IMR-90 (cell line): Measurements from ENCODE around the gene SPP1. TPM values are rescaled to one million over a fixed set of nuclear protein-coding genes. Genes with fewer than 3 reads are reported as not detected.
A peak's percentile ranks its signal among the peaks of the same experiment; 100 is the strongest.

Experiments
- ATAC-seq: fragments of 200-7000 bp; cut with Tn5 transposase; 2 replicates; pipeline ENCODE4 v1.9.1; 2020; ENCODE audit warnings: low read depth, mild to moderate bottlenecking, moderate library complexity
- BruUV-seq: library from RNA; stranded (reverse); fragments of 400-500 nt; replicated peaks from 2 replicates; lab custom pipeline; 2021; lab: Mats Ljungman, UMichigan
- CTCF ChIA-PET: fragments of 300-600 bp; formaldehyde crosslinking; extraction: SDS; loops from one replicate; lab custom pipeline; 2021; ENCODE audit warnings: antibody characterized with exemption; lab: Yijun Ruan, JAX
- POLR2A ChIA-PET: fragments of 300-600 bp; sonication (Branson Sonifier 250); formaldehyde crosslinking; loops from one replicate; lab custom pipeline; 2022; ENCODE audit warnings: antibody characterized with exemption; ENCODE audit not compliant: unreplicated experiment; lab: Charles Lee
- DNase-seq: peaks from one replicate; pipeline ENCODE4 v3.0.0; 2013
- H2AFZ ChIP-seq: replicated peaks from 2 replicates; pipeline ENCODE3; 2013; ENCODE audit warnings: low read length, mild to moderate bottlenecking; ENCODE audit not compliant: poor library complexity
- H2AK5ac ChIP-seq: 2 replicates; pipeline ENCODE4 v1.6.1; 2013; ENCODE audit warnings: low read depth, low read length, inconsistent platforms
- H2AK9ac ChIP-seq: replicated peaks from 2 replicates; pipeline ENCODE3; 2013; ENCODE audit warnings: mild to moderate bottlenecking, low read depth, low read length, moderate library complexity; ENCODE audit not compliant: poor library complexity
- H2BK120ac ChIP-seq: 2 replicates; pipeline ENCODE4 v1.6.1; 2013; ENCODE audit warnings: low read depth, low read length, inconsistent platforms
- H2BK15ac ChIP-seq: 3 replicates; pipeline ENCODE4 v1.6.1; 2013; ENCODE audit warnings: low read depth, low read length, inconsistent platforms
- H2BK20ac ChIP-seq: 2 replicates; pipeline ENCODE4 v1.6.1; 2013; ENCODE audit warnings: low read depth, mild to moderate bottlenecking, inconsistent platforms, low read length, moderate library complexity
- H2BK5ac ChIP-seq: 2 replicates; pipeline ENCODE4 v1.6.1; 2013; ENCODE audit warnings: mild to moderate bottlenecking, low read depth, low read length, inconsistent platforms; ENCODE audit not compliant: poor library complexity, severe bottlenecking
- H3K14ac ChIP-seq: replicated peaks from 2 replicates; pipeline ENCODE4 v1.6.1; 2013; ENCODE audit warnings: low read depth, low read length, inconsistent platforms
- H3K18ac ChIP-seq: 2 replicates; pipeline ENCODE4 v1.6.1; 2013; ENCODE audit warnings: low read depth, low read length, control low read depth
- H3K23ac ChIP-seq: 2 replicates; pipeline ENCODE4 v1.6.1; 2013; ENCODE audit warnings: low read depth, low read length, inconsistent platforms
- H3K27ac ChIP-seq: 2 replicates; pipeline ENCODE4 v1.5.1; 2013; ENCODE audit warnings: mild to moderate bottlenecking, control low read depth, low read length; ENCODE audit not compliant: insufficient read depth
- H3K27me3 ChIP-seq: 2 replicates; pipeline ENCODE4 v1.6.1; 2013; ENCODE audit warnings: low read length; ENCODE audit not compliant: control insufficient read depth, insufficient read depth
- H3K36me3 ChIP-seq: 2 replicates; pipeline ENCODE4 v1.6.1; 2013; ENCODE audit warnings: low read length, mixed read lengths; ENCODE audit not compliant: control insufficient read depth, insufficient read depth
- H3K4ac ChIP-seq: 2 replicates; pipeline ENCODE4 v1.6.1; 2013; ENCODE audit warnings: low read depth, low read length, inconsistent platforms
- H3K4me1 ChIP-seq: 2 replicates; pipeline ENCODE4 v1.6.1; 2013; ENCODE audit warnings: low read length, mixed read lengths; ENCODE audit not compliant: control insufficient read depth, insufficient read depth
- H3K4me2 ChIP-seq: 2 replicates; pipeline ENCODE4 v1.6.1; 2013; ENCODE audit warnings: low read depth, mild to moderate bottlenecking, control low read depth, low read length, moderate library complexity
- H3K4me3 ChIP-seq: 2 replicates; pipeline ENCODE4 v1.5.1; 2013; ENCODE audit warnings: low read depth, mild to moderate bottlenecking, control low read depth, low read length, moderate library complexity; ENCODE audit not compliant: insufficient read depth
- H3K56ac ChIP-seq: 2 replicates; pipeline ENCODE4 v1.6.1; 2013; ENCODE audit warnings: low read length, inconsistent platforms; ENCODE audit not compliant: insufficient read depth; ENCODE audit errors: extremely low read depth
- H3K79me1 ChIP-seq, 2 experiments: 2 replicates each; pipeline ENCODE4 v1.6.1; 2013; ENCODE audit warnings: low read length in 2 of 2, inconsistent platforms in 1 of 2, low read depth in 1 of 2
- H3K9ac ChIP-seq: 2 replicates; pipeline ENCODE4 v1.6.1; 2013; ENCODE audit warnings: low read depth, low read length, control low read depth
- H3K9me1 ChIP-seq: 2 replicates; pipeline ENCODE4 v1.6.1; 2013; ENCODE audit warnings: low read length, inconsistent platforms; ENCODE audit not compliant: insufficient read depth
- H3K9me3 ChIP-seq: 2 replicates; pipeline ENCODE4 v1.6.1; 2013; ENCODE audit warnings: low read length; ENCODE audit not compliant: control insufficient read depth, insufficient read depth
- H4K20me1 ChIP-seq: 2 replicates; pipeline ENCODE4 v1.6.1; 2013; ENCODE audit warnings: low read length, inconsistent platforms; ENCODE audit not compliant: insufficient read depth
- H4K5ac ChIP-seq: 2 replicates; pipeline ENCODE4 v1.6.1; 2013; ENCODE audit warnings: mild to moderate bottlenecking, low read depth, low read length, control low read depth
- H4K8ac ChIP-seq, 2 experiments: 2 replicates each; pipeline ENCODE4 v1.6.1; 2013; ENCODE audit warnings: low read depth in 2 of 2, low read length in 2 of 2, control low read depth in 1 of 2, inconsistent platforms in 1 of 2
- H4K91ac ChIP-seq: 2 replicates; pipeline ENCODE4 v1.6.1; 2013; ENCODE audit warnings: low read depth, low read length, inconsistent platforms; ENCODE audit not compliant: insufficient read depth
- CTCF ChIP-seq: conservative IDR thresholded peaks from 2 replicates; pipeline ENCODE4 v1.5.1; 2012; ENCODE audit warnings: mild to moderate bottlenecking, low read depth, low read length, improper control_type of control experiment
- MAZ ChIP-seq: IDR thresholded peaks from 2 replicates; pipeline ENCODE4 v1.6.1; 2012; ENCODE audit warnings: low read depth, mild to moderate bottlenecking, low read length, improper control_type of control experiment, moderate library complexity, borderline replicate concordance
- RAD21 ChIP-seq: IDR thresholded peaks from 2 replicates; pipeline ENCODE4 v1.6.1; 2012; ENCODE audit warnings: low read length, improper control_type of control experiment
- RFX5 ChIP-seq: IDR thresholded peaks from 2 replicates; pipeline ENCODE4 v1.8.0; 2012; ENCODE audit warnings: low read depth, mild to moderate bottlenecking, low read length, moderate library complexity
- SMC3 ChIP-seq: fragments of 150-350 bp; IDR thresholded peaks from 2 replicates; pipeline ENCODE4 v1.6.1; 2016; ENCODE audit warnings: low read depth, mild to moderate bottlenecking, antibody characterized with exemption, low read length, moderate library complexity
- WGBS, 2 experiments: methylation state at CpG; one replicate each; pipeline versions ENCODE4 v1.1.5 to v1.1.7; 2013; ENCODE audit warnings: missing lambda C conversion rate in 2 of 2; ENCODE audit not compliant: insufficient read length in 1 of 2; ENCODE audit errors: extremely low coverage in 2 of 2; 5-methylcytosine and 5-hydroxymethylcytosine counted together
- dilution Hi-C: fragments of 300-500 bp; cut with HindIII; formaldehyde crosslinking; loops from one replicate; pipeline ENCODE4 v1.14.3; 2018; ENCODE audit warnings: low sequenced_read_pairs; ENCODE audit not compliant: unreplicated experiment
- in situ Hi-C: fragments of 300-500 bp; cut with MboI; formaldehyde crosslinking; loops from 3 replicates; pipeline ENCODE4 v1.14.3; 2019; ENCODE audit warnings: low sequenced_read_pairs, inconsistent platforms, mixed read lengths
- intact Hi-C: fragments of 100-400 bp; cut with micrococcal nuclease; formaldehyde crosslinking; loops from 2 replicates; pipeline ENCODE4 v1.10.0; 2022
- polyA plus RNA-seq, 3 experiments: library from polyadenylated mRNA; depleted of rRNA; stranded (reverse); fragments of >200 nt; gene quantifications; 2 replicates each; pipeline ENCODE4 v1.2.3, GENCODE V29; 2012; ENCODE audit warnings: low replicate concordance in 1 of 3
- total RNA-seq: library from RNA; depleted of rRNA; stranded (reverse); fragments of >200 nt; gene quantifications from 2 replicates; pipeline ENCODE4 v1.2.3, GENCODE V29; 2012

The SPP1 gene
- total and polyA plus RNA-seq, 2 of the 4 experiments (the other 2 are of a cell fraction): 0.18 to 0.50 TPM

- ChIA-PET POLR2A (no interaction called here), CTCF (interaction anchor here (3.8 kb wide), 1 partner anchor 8 kb away, joined by 18 read pairs; no protein-coding TSS in a partner anchor)
- intact Hi-C loops (no loop called here), dilution Hi-C loops (no loop called here), in situ Hi-C loops (no loop called here)
- Histone ChIP-seq H3K27ac (no peak overlapping the region), H2AFZ (peak overlapping the region; percentile 29), H4K8ac (no peak overlapping the region), H3K14ac (no peak overlapping the region), H2AK9ac (no peak overlapping the region), H3K9ac (no peak overlapping the region), H3K4ac (no peak overlapping the region), H3K23ac (no peak overlapping the region), H3K36me3 (no peaks in the 10 kb centered on the region), H2AK5ac (no peak overlapping the region), H3K9me3 (no peaks in the 10 kb centered on the region), H4K91ac (no peak overlapping the region), H3K27me3 (no peaks in the 10 kb centered on the region; the same call in 1 of the 2 replicates), H3K4me2 (no peak overlapping the region), H3K4me1 (no peaks in the 10 kb centered on the region), H3K79me1 (no peaks in the 10 kb centered on the region), H2BK120ac (no peak overlapping the region), H3K4me3 (no peak overlapping the region), H4K5ac (no peak overlapping the region), H3K18ac (no peak overlapping the region), H2BK20ac (no peak overlapping the region), H3K9me1 (no peaks in the 10 kb centered on the region), H2BK5ac (no peak overlapping the region), H2BK15ac (no peak overlapping the region), H4K20me1 (no peaks in the 10 kb centered on the region), H3K56ac (no peak overlapping the region)
- BruUV-seq: no TSS peak
- TF ChIP-seq RAD21 (no peak), CTCF (no peak), MAZ (no peak), RFX5 (no peak), SMC3 (no peak)
- DNase-seq: no peak
- WGBS, 2 experiments: 81% methylated on average over 10 of the region's 21 CpGs; no CpG with 5 or more reads in 1 of the 2 experiments
- no peak for ATAC-seq
Observed at GRCh38 chr4:87965501-87965975, 10.0 kb upstream of the SPP1 start.
